Activated B cell treated with CpG ODN at 0.5 μM for 24 hours (primary cell): ENCODE data around the gene ETV6. TPM values are rescaled to one million over a fixed set of nuclear protein-coding genes. Genes with fewer than 3 reads are reported as not detected.

Experiments
- ATAC-seq: fragments of 200-7000 bp; cut with Tn5 transposase; one replicate; pipeline ENCODE4 v1.10.0; 2021; ENCODE audit warnings: low read depth, mild to moderate bottlenecking, moderate library complexity
- CTCF ChIA-PET: fragments of 350-600 bp; sonication (Branson Sonifier 250); formaldehyde crosslinking; loops from one replicate; lab custom pipeline; 2021; ENCODE audit warnings: antibody characterized with exemption; lab: Charles Lee
- POLR2A ChIA-PET: fragments of 350-600 bp; sonication (Branson Sonifier 250); formaldehyde crosslinking; loops from one replicate; lab custom pipeline; 2021; ENCODE audit warnings: antibody characterized with exemption; lab: Charles Lee
- DNase-seq: peaks from one replicate; pipeline ENCODE4 v3.0.0; 2022
- H3K27ac Mint-ChIP-seq: one replicate; pipeline ENCODE4 v1.8.0; 2020; ENCODE audit warnings: mixed read lengths
- H3K27me3 Mint-ChIP-seq: one replicate; pipeline ENCODE4 v1.8.0; 2021; ENCODE audit warnings: mixed read lengths
- H3K36me3 Mint-ChIP-seq: one replicate; pipeline ENCODE4 v1.8.0; 2021; ENCODE audit warnings: low read depth, mixed read lengths
- H3K4me1 Mint-ChIP-seq: one replicate; pipeline ENCODE4 v1.8.0; 2021; ENCODE audit warnings: mixed read lengths
- H3K4me3 Mint-ChIP-seq: one replicate; pipeline ENCODE4 v1.8.0; 2020; ENCODE audit warnings: mild to moderate bottlenecking, mixed read lengths
- H3K9me3 Mint-ChIP-seq: one replicate; pipeline ENCODE4 v1.8.0; 2020; ENCODE audit warnings: mixed read lengths
- CTCF ChIP-seq: fragments of 200-600 bp; IDR thresholded peaks from one replicate; pipeline ENCODE4 v1.8.0; 2022; ENCODE audit warnings: antibody characterized with exemption, mild to moderate bottlenecking
- intact Hi-C: fragments of 100-400 bp; cut with micrococcal nuclease; formaldehyde crosslinking; loops from one replicate; pipeline ENCODE4 v1.15.1; 2024
- total RNA-seq: library from RNA; stranded (reverse); gene quantifications from 2 replicates; pipeline ENCODE4 v1.2.3, GENCODE V29; 2022

The ETV6 gene
- total RNA-seq, 1 donor from 2014 or later, result 130 TPM

GRCh38 chr12:11685316-11685715, 35.8 kb downstream of the ETV6 start:
- ATAC-seq (no peak), DNase-seq (no peak)
- no peaks in the 10 kb centered on the region for H3K9me3 Mint-ChIP-seq
- no peak overlapping the region for H3K4me3 Mint-ChIP-seq
- H3K36me3 Mint-ChIP-seq, result peaks cover 3% of the 10 kb centered on the region
- H3K4me1 Mint-ChIP-seq, result peaks cover 68% of the 10 kb centered on the region
- no peaks in the 10 kb centered on the region for H3K27me3 Mint-ChIP-seq
- CTCF ChIA-PET, result no interaction called here
- POLR2A ChIA-PET, result interaction anchor here (0.6 to 1.0 kb wide), 4 partner anchors 36 to 261 kb away, joined by 3 to 10 read pairs (median 4); partner anchors contain the start of gene ETV6
- intact Hi-C loops, result loop anchor here (2.0 to 5.0 kb wide), 2 partner anchors 15 to 42 kb away; no protein-coding TSS in a partner anchor
- no peak overlapping the region for H3K27ac Mint-ChIP-seq
- no peak for TF ChIP-seq CTCF

GRCh38 chr12:11685716-11686115, 36.2 kb downstream of the ETV6 start:
- intact Hi-C loops, result loop anchor here (2.0 to 5.0 kb wide), 2 partner anchors 15 to 42 kb away; no protein-coding TSS in a partner anchor
- POLR2A ChIA-PET, result interaction anchor here (0.6 to 1.0 kb wide), 2 partner anchors 36 to 80 kb away, joined by 3 to 10 read pairs; partner anchors contain the start of gene ETV6
- ATAC-seq (no peak), DNase-seq (no peak)
- H3K27me3 Mint-ChIP-seq, result no peaks in the 10 kb centered on the region
- no peak for TF ChIP-seq CTCF
- CTCF ChIA-PET, result no interaction called here
- peaks cover 64% of the 10 kb centered on the region for H3K4me1 Mint-ChIP-seq
- H3K27ac Mint-ChIP-seq, result no peak overlapping the region
- no peak overlapping the region for H3K4me3 Mint-ChIP-seq
- H3K9me3 Mint-ChIP-seq, result no peaks in the 10 kb centered on the region
- H3K36me3 Mint-ChIP-seq, result peaks cover 3% of the 10 kb centered on the region

- POLR2A ChIA-PET, result interaction anchor here (1.0 kb wide), 1 partner anchor 37 kb away, joined by 3 read pairs; the partner anchor contains the start of gene ETV6
- intact Hi-C loops, result loop anchor here (5.0 kb wide), 1 partner anchor 41 kb away; no protein-coding TSS in a partner anchor
- no peaks in the 10 kb centered on the region for H3K27me3 Mint-ChIP-seq
- H3K27ac Mint-ChIP-seq, result no peak overlapping the region
- peaks cover 3% of the 10 kb centered on the region for H3K36me3 Mint-ChIP-seq
- peaks cover 63% of the 10 kb centered on the region for H3K4me1 Mint-ChIP-seq
- DNase-seq, result no peak
- H3K4me3 Mint-ChIP-seq, result no peak overlapping the region
- CTCF ChIA-PET, result no interaction called here
- H3K9me3 Mint-ChIP-seq, result no peaks in the 10 kb centered on the region
- ATAC-seq, result no peak
- no peak for TF ChIP-seq CTCF
Observed at GRCh38 chr12:11686120-11686519, 36.6 kb downstream of the ETV6 start.

GRCh38 chr12:11687528-11687927, 38.1 kb downstream of the ETV6 start:
- H3K27ac Mint-ChIP-seq, result no peak overlapping the region
- ChIA-PET CTCF (no interaction called here), POLR2A (no interaction called here)

More at GRCh38 chr12:11687528-11687927, 38.1 kb downstream of the ETV6 start:
- H3K9me3 Mint-ChIP-seq, result no peaks in the 10 kb centered on the region
- intact Hi-C loops, result loop anchor here (5.0 kb wide), 1 partner anchor 40 kb away; no protein-coding TSS in a partner anchor
- no peaks in the 10 kb centered on the region for H3K27me3 Mint-ChIP-seq
- H3K4me1 Mint-ChIP-seq, result peaks cover 66% of the 10 kb centered on the region
- H3K4me3 Mint-ChIP-seq, result no peak overlapping the region
- no peak for TF ChIP-seq CTCF
- peaks cover 9% of the 10 kb centered on the region for H3K36me3 Mint-ChIP-seq
- DNase-seq (no peak), ATAC-seq (no peak)
